Right hindlimb (tissue), 1 donor: ENCODE measurements around the gene ACKR2.

Source experiments
- DNase-seq: peaks from one replicate; pipeline ENCODE4 v3.0.0-alpha.2; 2018

ACKR2 gene

GRCh38 chr3:42894698-42895579, 85.7 kb downstream of the ACKR2 start:
- no peak for DNase-seq

GRCh38 chr3:42895580-42895868, 86.3 kb downstream of the ACKR2 start:
- DNase-seq = no peak

GRCh38 chr3:42898896-42899675, 89.8 kb downstream of the ACKR2 start:
- DNase-seq = no peak

- DNase-seq = no peak
Measured at GRCh38 chr3:42900226-42901072, 91.2 kb downstream of the ACKR2 start.

- no peak for DNase-seq
Measured at GRCh38 chr3:42901073-42901415, 91.8 kb downstream of the ACKR2 start.

GRCh38 chr3:42902257-42902656, 93.0 kb downstream of the ACKR2 start:
- no peak for DNase-seq

GRCh38 chr3:42904076-42904475, 94.8 kb downstream of the ACKR2 start:
- no peak for DNase-seq

- no peak for DNase-seq
Measured at GRCh38 chr3:42905740-42906069, 96.5 kb downstream of the ACKR2 start.

- DNase-seq = peak; percentile 83
Measured at GRCh38 chr3:42906070-42906847, 97.0 kb downstream of the ACKR2 start, which contains the start of gene ZNF662. ZNF662 (plus strand) TSS chr3:42906142; CDS start chr3:42908115, 1,973 bp downstream.

GRCh38 chr3:42906848-42907183, 97.6 kb downstream of the ACKR2 start:
- DNase-seq = peak; percentile 30

- no peak for DNase-seq
Measured at GRCh38 chr3:42908675-42909074, 99.4 kb downstream of the ACKR2 start.

- no peak for DNase-seq
Measured at GRCh38 chr3:42911551-42911950, 102.3 kb downstream of the ACKR2 start.

- no peak for DNase-seq
Measured at GRCh38 chr3:42914771-42915515, 105.7 kb downstream of the ACKR2 start.
